C4-2B (cell line): ENCODE measurements around the gene ATP5F1D.

ENCODE experiments used
- ZFX ChIP-seq: fragments of 450-650 bp; IDR thresholded peaks from 2 replicates; pipeline ENCODE4 v1.6.1; 2017
- TF ChIP-seq, protein P1 (sequence below): fragments of 450-650 bp; conservative IDR thresholded peaks from 2 replicates; pipeline ENCODE4 v1.5.1; 2017; ENCODE audit warnings: mild to moderate bottlenecking

DNA sequence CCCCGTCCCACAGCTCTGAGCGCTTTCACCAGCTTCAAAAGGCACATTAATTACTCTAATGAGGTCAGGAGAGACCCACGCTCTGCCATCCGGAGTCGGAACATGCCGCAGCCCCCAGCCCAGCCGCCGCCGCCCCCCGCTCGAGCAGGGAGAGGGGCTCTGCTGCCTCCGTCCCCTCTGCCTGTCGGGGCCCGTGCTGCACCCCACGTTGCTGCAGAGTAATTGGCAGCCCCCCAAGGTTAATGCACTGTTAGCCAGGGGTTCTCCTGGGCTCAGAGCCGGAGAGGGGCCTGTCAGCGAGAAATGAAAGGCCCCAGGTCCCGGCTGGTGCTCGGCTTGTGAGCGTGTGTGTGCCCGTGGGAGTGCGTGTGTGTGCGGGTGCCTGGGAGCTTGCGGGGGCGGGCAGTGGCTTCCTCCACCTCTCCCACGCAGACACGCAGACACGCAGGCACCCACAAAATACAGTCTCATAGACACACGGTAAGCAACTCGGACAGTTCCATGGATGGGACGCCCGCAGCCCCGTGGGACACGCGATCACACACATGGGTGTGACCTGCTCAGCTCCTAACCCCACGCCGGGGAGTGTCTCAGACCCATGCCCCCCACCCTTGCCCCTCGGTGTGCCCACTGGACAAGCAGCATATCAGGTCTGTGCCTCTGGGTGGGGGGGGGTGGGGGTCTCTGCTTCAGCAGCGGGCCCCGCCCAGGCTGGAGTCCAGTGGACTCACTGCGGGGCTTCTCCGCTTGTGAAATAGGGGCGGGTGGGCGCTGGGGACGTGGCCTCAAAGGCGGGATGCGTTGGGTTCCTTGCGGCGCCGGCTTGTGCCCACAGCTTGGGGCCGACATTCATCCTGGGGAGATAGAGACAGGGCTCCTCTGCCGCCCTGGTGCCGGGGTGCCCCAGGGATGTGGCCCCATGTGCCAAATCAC, 39.4 kb downstream of the ATP5F1D start:
- TF ChIP-seq, protein P1, sequence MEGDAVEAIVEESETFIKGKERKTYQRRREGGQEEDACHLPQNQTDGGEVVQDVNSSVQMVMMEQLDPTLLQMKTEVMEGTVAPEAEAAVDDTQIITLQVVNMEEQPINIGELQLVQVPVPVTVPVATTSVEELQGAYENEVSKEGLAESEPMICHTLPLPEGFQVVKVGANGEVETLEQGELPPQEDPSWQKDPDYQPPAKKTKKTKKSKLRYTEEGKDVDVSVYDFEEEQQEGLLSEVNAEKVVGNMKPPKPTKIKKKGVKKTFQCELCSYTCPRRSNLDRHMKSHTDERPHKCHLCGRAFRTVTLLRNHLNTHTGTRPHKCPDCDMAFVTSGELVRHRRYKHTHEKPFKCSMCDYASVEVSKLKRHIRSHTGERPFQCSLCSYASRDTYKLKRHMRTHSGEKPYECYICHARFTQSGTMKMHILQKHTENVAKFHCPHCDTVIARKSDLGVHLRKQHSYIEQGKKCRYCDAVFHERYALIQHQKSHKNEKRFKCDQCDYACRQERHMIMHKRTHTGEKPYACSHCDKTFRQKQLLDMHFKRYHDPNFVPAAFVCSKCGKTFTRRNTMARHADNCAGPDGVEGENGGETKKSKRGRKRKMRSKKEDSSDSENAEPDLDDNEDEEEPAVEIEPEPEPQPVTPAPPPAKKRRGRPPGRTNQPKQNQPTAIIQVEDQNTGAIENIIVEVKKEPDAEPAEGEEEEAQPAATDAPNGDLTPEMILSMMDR = no peak
- no peak for TF ChIP-seq ZFX
